Posterior cingulate gyrus (tissue), 11 donors: ENCODE data around the gene ST8SIA6.
"Not testable (repeated sequence)": the region's sequence is repeated elsewhere in the genome, so short reads cannot be mapped to it uniquely, and the experiment has no call there.

Source experiments
- DNase-seq, 10 donors: peaks; one replicate each; pipeline versions ENCODE4 v3.0.0 to v3.0.0-alpha.2; 2020 to 2021; ENCODE audit warnings: mixed read lengths in 3 of 10
- intact Hi-C: fragments of 100-400 bp; cut with DNase I; formaldehyde crosslinking; loops from one replicate; pipeline ENCODE4 v1.15.1; 2023

The ST8SIA6 gene

GRCh38 chr10:17428351-17429097 is 25.9 kb downstream of the ST8SIA6 start:
- intact Hi-C loops = no loop called here
- no peak for DNase-seq

- intact Hi-C loops = no loop called here
- DNase-seq = no peak
These were observed 26.6 kb downstream of the ST8SIA6 start for GRCh38 chr10:17427666-17428350.

GRCh38 chr10:17427201-17427600 is 27.2 kb downstream of the ST8SIA6 start:
- intact Hi-C loops = no loop called here
- no peak for DNase-seq

GRCh38 chr10:17426263-17426750 is 28.1 kb downstream of the ST8SIA6 start:
- intact Hi-C loops = no loop called here
- DNase-seq = no peak

GRCh38 chr10:17425584-17426262 is 28.7 kb downstream of the ST8SIA6 start:
- no peak for DNase-seq
- intact Hi-C loops = no loop called here

- DNase-seq = no peak
- intact Hi-C loops = no loop called here
These were observed 30.7 kb downstream of the ST8SIA6 start for GRCh38 chr10:17423632-17424186.

- intact Hi-C loops = no loop called here
- DNase-seq = no peak
These were observed 31.5 kb downstream of the ST8SIA6 start for GRCh38 chr10:17422931-17423330.

- no peak for DNase-seq
- intact Hi-C loops = no loop called here
These were observed 36.1 kb downstream of the ST8SIA6 start for GRCh38 chr10:17418249-17418648.

GRCh38 chr10:17416442-17417211 is 37.8 kb downstream of the ST8SIA6 start:
- no peak for DNase-seq
- intact Hi-C loops = no loop called here

- intact Hi-C loops = no loop called here
- DNase-seq = no peak
These were observed 39.2 kb downstream of the ST8SIA6 start for GRCh38 chr10:17415046-17415658.

- DNase-seq = no peak
- intact Hi-C loops = no loop called here
These were observed 39.9 kb downstream of the ST8SIA6 start for GRCh38 chr10:17414484-17414883.

GRCh38 chr10:17413876-17414275 is 40.5 kb downstream of the ST8SIA6 start:
- intact Hi-C loops = no loop called here
- no peak for DNase-seq

- DNase-seq = no peak
- intact Hi-C loops = no loop called here
These were observed 42.1 kb downstream of the ST8SIA6 start for GRCh38 chr10:17412323-17412722.

- DNase-seq = no peak
These were observed 43.5 kb downstream of the ST8SIA6 start for GRCh38 chr10:17410907-17411306.

GRCh38 chr10:17409170-17409733 is 45.1 kb downstream of the ST8SIA6 start:
- intact Hi-C loops = no loop called here
- no peak for DNase-seq

More at GRCh38 chr10:17410907-17411306, 43.5 kb downstream of the ST8SIA6 start:
- intact Hi-C loops = no loop called here

GRCh38 chr10:17407047-17407446 is 47.3 kb downstream of the ST8SIA6 start:
- intact Hi-C loops = no loop called here
- DNase-seq = no peak

GRCh38 chr10:17406036-17406834 is 48.2 kb downstream of the ST8SIA6 start:
- intact Hi-C loops = no loop called here
- DNase-seq = no peak

- no peak for DNase-seq
- intact Hi-C loops = no loop called here
These were observed 51.2 kb downstream of the ST8SIA6 start for GRCh38 chr10:17403161-17403560.

- intact Hi-C loops = not testable (repeated sequence)
These were observed 52.4 kb downstream of the ST8SIA6 start for GRCh38 chr10:17402040-17402439.

More at GRCh38 chr10:17402040-17402439, 52.4 kb downstream of the ST8SIA6 start:
- DNase-seq = not testable (repeated sequence)
